ENCODE measurements around the gene UBE2H.
A peak's percentile ranks its signal among the peaks of the same experiment; 100 is the strongest.

The UBE2H gene

GRCh38 chr7:129949292-129950133 lies 3.2 kb downstream of the UBE2H start:
- no peak overlapping the region for H2AFZ ChIP-seq (ENCODE audit: low read depth, low read length)

GRCh38 chr7:129948877-129949291 lies 3.9 kb downstream of the UBE2H start:
- peak overlapping the region; percentile 91 for H3K4me3 ChIP-seq (ENCODE audit: low read length)
- H2AFZ ChIP-seq (ENCODE audit: low read depth, low read length): no peak overlapping the region
- H3K4me2 ChIP-seq (ENCODE audit: low read length): peak overlapping the region; percentile 92
- H3K36me3 ChIP-seq (replicated peaks; ENCODE audit: low read depth, low read length): peaks cover 13% of the 10 kb centered on the region
- H4K20me1 ChIP-seq (ENCODE audit: insufficient read depth, low read length): peaks cover 45% of the 10 kb centered on the region
- no peak for TF ChIP-seq EZH2phosphoT487 (IDR thresholded peaks at IDR 0.05; ENCODE audit: low read depth)
- TF ChIP-seq, protein P1, sequence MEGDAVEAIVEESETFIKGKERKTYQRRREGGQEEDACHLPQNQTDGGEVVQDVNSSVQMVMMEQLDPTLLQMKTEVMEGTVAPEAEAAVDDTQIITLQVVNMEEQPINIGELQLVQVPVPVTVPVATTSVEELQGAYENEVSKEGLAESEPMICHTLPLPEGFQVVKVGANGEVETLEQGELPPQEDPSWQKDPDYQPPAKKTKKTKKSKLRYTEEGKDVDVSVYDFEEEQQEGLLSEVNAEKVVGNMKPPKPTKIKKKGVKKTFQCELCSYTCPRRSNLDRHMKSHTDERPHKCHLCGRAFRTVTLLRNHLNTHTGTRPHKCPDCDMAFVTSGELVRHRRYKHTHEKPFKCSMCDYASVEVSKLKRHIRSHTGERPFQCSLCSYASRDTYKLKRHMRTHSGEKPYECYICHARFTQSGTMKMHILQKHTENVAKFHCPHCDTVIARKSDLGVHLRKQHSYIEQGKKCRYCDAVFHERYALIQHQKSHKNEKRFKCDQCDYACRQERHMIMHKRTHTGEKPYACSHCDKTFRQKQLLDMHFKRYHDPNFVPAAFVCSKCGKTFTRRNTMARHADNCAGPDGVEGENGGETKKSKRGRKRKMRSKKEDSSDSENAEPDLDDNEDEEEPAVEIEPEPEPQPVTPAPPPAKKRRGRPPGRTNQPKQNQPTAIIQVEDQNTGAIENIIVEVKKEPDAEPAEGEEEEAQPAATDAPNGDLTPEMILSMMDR (IDR thresholded peaks at IDR 0.05; ENCODE audit: low read depth, low read length): no peak
- H3K27ac ChIP-seq (ENCODE audit: low read length): peak overlapping the region; percentile 70
- peaks cover 84% of the 10 kb centered on the region for H3K79me2 ChIP-seq (ENCODE audit: low read length)
- H3K9ac ChIP-seq (ENCODE audit: low read length): peak overlapping the region; percentile 82
- no peaks in the 10 kb centered on the region for H3K27me3 ChIP-seq (ENCODE audit: low read depth, low read length)
- peaks cover 36% of the 10 kb centered on the region for H3K4me1 ChIP-seq (ENCODE audit: low read length)
- H3K9me3 ChIP-seq (ENCODE audit: insufficient read depth, low read length): no peaks in the 10 kb centered on the region

More at GRCh38 chr7:129949292-129950133, 3.2 kb downstream of the UBE2H start:
- peak overlapping the region; percentile 70 for H3K27ac ChIP-seq (ENCODE audit: low read length)
- H3K4me1 ChIP-seq (ENCODE audit: low read length): peaks cover 36% of the 10 kb centered on the region
- H3K27me3 ChIP-seq (ENCODE audit: low read depth, low read length): no peaks in the 10 kb centered on the region
- TF ChIP-seq, protein P1 (IDR thresholded peaks at IDR 0.05; ENCODE audit: low read depth, low read length): no peak
- TF ChIP-seq EZH2phosphoT487 (IDR thresholded peaks at IDR 0.05; ENCODE audit: low read depth): no peak
- H3K4me3 ChIP-seq (ENCODE audit: low read length): peak overlapping the region; percentile 91
- peaks cover 45% of the 10 kb centered on the region for H4K20me1 ChIP-seq (ENCODE audit: insufficient read depth, low read length)
- H3K9ac ChIP-seq (ENCODE audit: low read length): peak overlapping the region; percentile 82
- peaks cover 78% of the 10 kb centered on the region for H3K79me2 ChIP-seq (ENCODE audit: low read length)
- H3K36me3 ChIP-seq (replicated peaks; ENCODE audit: low read depth, low read length): peaks cover 13% of the 10 kb centered on the region
- peak overlapping the region; percentile 92 for H3K4me2 ChIP-seq (ENCODE audit: low read length)
- no peaks in the 10 kb centered on the region for H3K9me3 ChIP-seq (ENCODE audit: insufficient read depth, low read length)

GRCh38 chr7:129948338-129948737 lies 4.4 kb downstream of the UBE2H start:
- Histone ChIP-seq H3K79me2 (ENCODE audit: low read length) (peaks cover 87% of the 10 kb centered on the region), H4K20me1 (ENCODE audit: insufficient read depth, low read length) (peaks cover 45% of the 10 kb centered on the region), H3K9me3 (ENCODE audit: insufficient read depth, low read length) (no peaks in the 10 kb centered on the region), H2AFZ (ENCODE audit: low read depth, low read length) (no peak overlapping the region), H3K4me2 (ENCODE audit: low read length) (no peak overlapping the region; the same call in 1 of the 2 replicates), H3K4me1 (ENCODE audit: low read length) (peaks cover 35% of the 10 kb centered on the region), H3K27ac (ENCODE audit: low read length) (no peak overlapping the region), H3K4me3 (ENCODE audit: low read length) (no peak overlapping the region), H3K27me3 (ENCODE audit: low read depth, low read length) (no peaks in the 10 kb centered on the region), H3K9ac (ENCODE audit: low read length) (no peak overlapping the region), H3K36me3 (replicated peaks; ENCODE audit: low read depth, low read length) (peaks cover 13% of the 10 kb centered on the region)
- TF ChIP-seq EZH2phosphoT487 (IDR thresholded peaks at IDR 0.05; ENCODE audit: low read depth): no peak
- TF ChIP-seq, protein P1 (IDR thresholded peaks at IDR 0.05; ENCODE audit: low read depth, low read length): no peak

DNA sequence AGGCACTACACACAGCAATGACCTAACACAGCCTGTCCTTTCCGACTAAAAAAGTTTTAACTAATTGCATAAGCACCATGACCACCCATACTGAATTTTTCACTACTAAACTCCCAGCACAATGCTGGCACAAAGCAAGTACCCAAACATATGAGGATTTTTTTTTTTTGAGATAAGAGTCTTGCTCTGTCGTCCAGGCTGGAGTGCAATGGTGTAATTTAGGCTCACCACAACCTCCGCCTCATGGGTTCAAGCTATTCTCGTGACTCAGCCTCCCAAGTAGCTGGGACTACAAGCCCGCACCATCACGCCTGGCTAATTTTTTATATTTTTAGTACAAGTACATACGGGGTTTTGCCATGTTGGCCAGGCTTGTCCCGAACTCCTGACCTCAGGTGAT lies 5.1 kb downstream of the UBE2H start:
- Histone ChIP-seq H3K9me3 (ENCODE audit: insufficient read depth, low read length) (no peaks in the 10 kb centered on the region), H2AFZ (ENCODE audit: low read depth, low read length) (no peak overlapping the region), H3K4me2 (ENCODE audit: low read length) (no peak overlapping the region), H3K4me3 (ENCODE audit: low read length) (no peak overlapping the region), H3K27ac (ENCODE audit: low read length) (no peak overlapping the region), H3K4me1 (ENCODE audit: low read length) (peaks cover 30% of the 10 kb centered on the region), H3K27me3 (ENCODE audit: low read depth, low read length) (no peaks in the 10 kb centered on the region), H3K9ac (ENCODE audit: low read length) (no peak overlapping the region), H3K36me3 (replicated peaks; ENCODE audit: low read depth, low read length) (peaks cover 13% of the 10 kb centered on the region), H3K79me2 (ENCODE audit: low read length) (peaks cover 92% of the 10 kb centered on the region), H4K20me1 (ENCODE audit: insufficient read depth, low read length) (peaks cover 45% of the 10 kb centered on the region)
- TF ChIP-seq, protein P1 (IDR thresholded peaks at IDR 0.05; ENCODE audit: low read depth, low read length): no peak
- no peak for TF ChIP-seq EZH2phosphoT487 (IDR thresholded peaks at IDR 0.05; ENCODE audit: low read depth)
